Medulla oblongata (tissue), 1 donor: Measurements from ENCODE around the gene ADAMTS2.
"Not testable (repeated sequence)": the region's sequence is repeated elsewhere in the genome, so short reads cannot be mapped to it uniquely, and the experiment has no call there.

ENCODE experiments used
- DNase-seq: peaks from one replicate; pipeline ENCODE4 v3.0.0-alpha.2; 2015; ENCODE audit errors: extremely low spot score

Gene ADAMTS2

GRCh38 chr5:179296150-179296821 lies 49.0 kb downstream of the ADAMTS2 start:
- DNase-seq = no peak

- no peak for DNase-seq
Measured at GRCh38 chr5:179295778-179296149, 49.5 kb downstream of the ADAMTS2 start.

- DNase-seq = no peak
Measured at GRCh38 chr5:179294891-179295777, 50.1 kb downstream of the ADAMTS2 start.

GRCh38 chr5:179294131-179294780 lies 51.0 kb downstream of the ADAMTS2 start:
- DNase-seq = no peak

- DNase-seq = no peak
Measured at GRCh38 chr5:179292681-179293635, 52.3 kb downstream of the ADAMTS2 start.

- DNase-seq = no peak
Measured at GRCh38 chr5:179292202-179292601, 53.1 kb downstream of the ADAMTS2 start.

GRCh38 chr5:179290681-179291540 lies 54.4 kb downstream of the ADAMTS2 start:
- DNase-seq = no peak

GRCh38 chr5:179289756-179290385 lies 55.4 kb downstream of the ADAMTS2 start:
- DNase-seq = no peak

- DNase-seq = no peak
Measured at GRCh38 chr5:179288809-179289185, 56.5 kb downstream of the ADAMTS2 start.

GRCh38 chr5:179288101-179288808 lies 57.0 kb downstream of the ADAMTS2 start:
- no peak for DNase-seq

GRCh38 chr5:179287631-179288030 lies 57.6 kb downstream of the ADAMTS2 start:
- DNase-seq = no peak

GRCh38 chr5:179287071-179287470 lies 58.2 kb downstream of the ADAMTS2 start:
- DNase-seq = no peak

GRCh38 chr5:179285776-179286162 lies 59.5 kb downstream of the ADAMTS2 start:
- DNase-seq = not testable (repeated sequence)

GRCh38 chr5:179284751-179285631 lies 60.3 kb downstream of the ADAMTS2 start:
- peak; percentile 54 for DNase-seq

- DNase-seq = not testable (repeated sequence)
Measured at GRCh38 chr5:179283908-179284307, 61.4 kb downstream of the ADAMTS2 start.

GRCh38 chr5:179281694-179282093 lies 63.6 kb downstream of the ADAMTS2 start:
- no peak for DNase-seq

- DNase-seq = no peak
Measured at GRCh38 chr5:179280095-179280490, 65.2 kb downstream of the ADAMTS2 start.

GRCh38 chr5:179279347-179280094 lies 65.7 kb downstream of the ADAMTS2 start:
- DNase-seq = no peak
